Measurements from ENCODE around the gene EXOC6B.

- TF ChIP-seq CTCF (IDR thresholded peaks at IDR 0.05): no peak
- TF ChIP-seq POLR2A (IDR thresholded peaks at IDR 0.05): no peak
Measured at GRCh38 chr2:72815655-72816278, 10.1 kb downstream of the EXOC6B start.
